Measurements from ENCODE around the gene CLDN5.

CLDN5 gene

DNA sequence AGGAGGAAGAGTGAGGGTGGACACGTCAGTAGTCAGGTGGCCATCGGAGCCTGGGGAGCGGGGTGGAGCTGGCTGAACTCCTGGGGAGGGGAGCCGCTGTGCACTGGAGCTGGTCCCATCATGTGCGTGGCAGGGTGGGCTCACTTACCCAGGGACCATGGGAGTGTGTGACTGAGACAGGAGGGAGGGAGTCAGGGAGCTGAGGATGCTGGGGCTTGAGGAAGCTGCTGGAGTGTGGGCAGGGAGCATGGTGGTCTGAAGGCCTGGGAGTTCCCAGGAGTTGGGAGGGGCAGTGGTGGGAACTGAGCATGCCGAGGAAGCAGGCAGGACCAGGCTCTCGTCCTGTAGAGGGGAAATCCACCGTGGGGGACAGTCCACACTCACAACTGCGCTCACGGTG is 18.0 kb downstream of the CLDN5 start:
- Histone ChIP-seq H3K4me3 (ENCODE audit: low read depth in 1 of 2, low read length in 1 of 2) (no peak overlapping the region), H3K4me1 (ENCODE audit: control insufficient read depth in 1 of 2, insufficient read depth in 1 of 2, low read depth in 1 of 2, low read length in 1 of 2) (no peaks in the 10 kb centered on the region), H3K27me3 (no peaks in the 10 kb centered on the region), H3K36me3 (peaks cover 43% of the 10 kb centered on the region), H3K9me3 (no peaks in the 10 kb centered on the region), H3K27ac (no peak overlapping the region)
- TF ChIP-seq CTCF (IDR thresholded peaks at IDR 0.05): no peak

DNA sequence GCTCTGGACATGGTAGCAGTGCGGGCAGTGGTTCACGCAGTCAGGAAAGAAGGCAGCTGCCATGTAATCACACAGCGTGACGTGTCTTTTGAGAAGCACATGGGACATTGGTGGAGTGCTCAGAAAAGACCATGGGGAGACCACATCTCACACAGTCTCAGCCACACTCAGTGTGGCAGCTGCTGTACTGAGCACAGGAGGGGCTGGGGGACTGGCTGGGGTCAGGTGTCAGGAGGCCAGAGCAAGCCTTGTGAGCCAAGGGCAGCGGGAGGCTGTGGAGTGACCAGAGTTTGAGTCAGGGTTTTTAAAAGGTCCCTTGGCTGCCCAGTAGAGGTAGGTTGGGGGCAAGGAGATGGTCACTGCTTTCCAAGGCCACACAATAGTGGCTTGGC is 18.5 kb downstream of the CLDN5 start:
- Histone ChIP-seq H3K4me1 (ENCODE audit: control insufficient read depth in 1 of 2, insufficient read depth in 1 of 2, low read depth in 1 of 2, low read length in 1 of 2) (no peaks in the 10 kb centered on the region), H3K4me3 (ENCODE audit: low read depth in 1 of 2, low read length in 1 of 2) (no peak overlapping the region), H3K9me3 (no peaks in the 10 kb centered on the region), H3K36me3 (peaks cover 46% of the 10 kb centered on the region), H3K27me3 (no peaks in the 10 kb centered on the region), H3K27ac (no peak overlapping the region)
- no peak for TF ChIP-seq CTCF (IDR thresholded peaks at IDR 0.05)

DNA sequence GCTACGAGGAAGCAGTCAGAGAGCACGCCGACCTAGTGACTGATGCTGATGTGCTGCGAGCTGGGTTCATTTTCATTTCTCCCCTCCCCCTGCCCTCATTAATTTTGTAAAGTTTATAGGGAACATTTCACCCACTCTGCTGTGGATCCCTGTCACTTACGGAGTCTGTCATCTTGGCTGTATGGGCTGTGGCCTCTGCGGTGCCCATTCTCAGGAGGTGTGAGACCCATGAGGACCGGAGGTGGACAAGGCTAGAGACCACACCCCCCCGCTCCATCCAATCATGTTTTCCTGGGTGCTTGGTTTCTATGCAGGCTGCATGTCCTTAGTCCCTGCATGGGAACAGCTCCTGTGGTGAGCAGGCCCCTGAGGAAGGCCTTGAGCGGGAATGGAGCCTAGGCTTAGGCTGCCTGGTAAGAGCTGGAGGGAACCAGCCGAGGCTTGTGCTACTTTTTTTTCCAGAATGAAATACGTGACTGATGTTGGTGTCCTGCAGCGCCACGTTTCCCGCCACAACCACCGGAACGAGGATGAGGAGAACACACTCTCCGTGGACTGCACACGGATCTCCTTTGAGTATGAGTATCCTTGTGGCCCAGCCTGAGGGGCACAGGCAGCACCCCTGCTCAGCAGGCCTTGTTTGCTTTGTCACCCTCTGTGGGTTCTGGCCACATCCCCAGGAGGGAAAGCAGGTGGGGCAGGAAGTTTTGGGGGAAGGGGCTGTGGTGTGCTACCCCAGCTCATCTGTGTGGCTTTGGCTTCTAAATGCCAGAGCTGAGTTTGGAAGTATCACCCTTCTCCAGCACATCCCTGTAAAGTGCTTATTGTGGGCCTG is 19.1 kb downstream of the CLDN5 start:
- no peak for TF ChIP-seq CTCF (IDR thresholded peaks at IDR 0.05)
- Histone ChIP-seq H3K4me1 (ENCODE audit: control insufficient read depth in 1 of 2, insufficient read depth in 1 of 2, low read depth in 1 of 2, low read length in 1 of 2) (no peaks in the 10 kb centered on the region), H3K27ac (no peak overlapping the region), H3K4me3 (ENCODE audit: low read depth in 1 of 2, low read length in 1 of 2) (no peak overlapping the region), H3K9me3 (no peaks in the 10 kb centered on the region), H3K27me3 (no peaks in the 10 kb centered on the region), H3K36me3 (peaks cover 51% of the 10 kb centered on the region)

- H3K36me3 ChIP-seq: peaks cover 58% of the 10 kb centered on the region
- H3K9me3 ChIP-seq: no peaks in the 10 kb centered on the region
- H3K4me3 ChIP-seq (ENCODE audit: low read depth in 1 of 2, low read length in 1 of 2): no peak overlapping the region
- H3K27me3 ChIP-seq: no peaks in the 10 kb centered on the region
- H3K4me1 ChIP-seq (ENCODE audit: control insufficient read depth in 1 of 2, insufficient read depth in 1 of 2, low read depth in 1 of 2, low read length in 1 of 2): no peaks in the 10 kb centered on the region
- H3K27ac ChIP-seq: no peak overlapping the region
- TF ChIP-seq CTCF (IDR thresholded peaks at IDR 0.05): no peak
Observed at GRCh38 chr22:19503869-19504268, 20.3 kb downstream of the CLDN5 start.

- no peak for TF ChIP-seq CTCF (IDR thresholded peaks at IDR 0.05)
- no peak overlapping the region for H3K4me3 ChIP-seq (ENCODE audit: low read depth in 1 of 2, low read length in 1 of 2)
Observed at GRCh38 chr22:19503367-19503766, 20.8 kb downstream of the CLDN5 start.

More at GRCh38 chr22:19503367-19503766, 20.8 kb downstream of the CLDN5 start:
- peaks cover 60% of the 10 kb centered on the region for H3K36me3 ChIP-seq
- H3K9me3 ChIP-seq: no peaks in the 10 kb centered on the region
- H3K27ac ChIP-seq: no peak overlapping the region
- no peaks in the 10 kb centered on the region for H3K4me1 ChIP-seq (ENCODE audit: control insufficient read depth in 1 of 2, insufficient read depth in 1 of 2, low read depth in 1 of 2, low read length in 1 of 2)
- no peaks in the 10 kb centered on the region for H3K27me3 ChIP-seq

All from neutrophil (primary cell).